ENCODE measurements around the gene SORT1. TPM values are rescaled to one million over a fixed set of nuclear protein-coding genes. Genes with fewer than 3 reads are reported as not detected.

SORT1 gene
- total RNA-seq, 6 experiments from 2014 or later: 51.6 to 78.4 (median 58.5) TPM

DNA sequence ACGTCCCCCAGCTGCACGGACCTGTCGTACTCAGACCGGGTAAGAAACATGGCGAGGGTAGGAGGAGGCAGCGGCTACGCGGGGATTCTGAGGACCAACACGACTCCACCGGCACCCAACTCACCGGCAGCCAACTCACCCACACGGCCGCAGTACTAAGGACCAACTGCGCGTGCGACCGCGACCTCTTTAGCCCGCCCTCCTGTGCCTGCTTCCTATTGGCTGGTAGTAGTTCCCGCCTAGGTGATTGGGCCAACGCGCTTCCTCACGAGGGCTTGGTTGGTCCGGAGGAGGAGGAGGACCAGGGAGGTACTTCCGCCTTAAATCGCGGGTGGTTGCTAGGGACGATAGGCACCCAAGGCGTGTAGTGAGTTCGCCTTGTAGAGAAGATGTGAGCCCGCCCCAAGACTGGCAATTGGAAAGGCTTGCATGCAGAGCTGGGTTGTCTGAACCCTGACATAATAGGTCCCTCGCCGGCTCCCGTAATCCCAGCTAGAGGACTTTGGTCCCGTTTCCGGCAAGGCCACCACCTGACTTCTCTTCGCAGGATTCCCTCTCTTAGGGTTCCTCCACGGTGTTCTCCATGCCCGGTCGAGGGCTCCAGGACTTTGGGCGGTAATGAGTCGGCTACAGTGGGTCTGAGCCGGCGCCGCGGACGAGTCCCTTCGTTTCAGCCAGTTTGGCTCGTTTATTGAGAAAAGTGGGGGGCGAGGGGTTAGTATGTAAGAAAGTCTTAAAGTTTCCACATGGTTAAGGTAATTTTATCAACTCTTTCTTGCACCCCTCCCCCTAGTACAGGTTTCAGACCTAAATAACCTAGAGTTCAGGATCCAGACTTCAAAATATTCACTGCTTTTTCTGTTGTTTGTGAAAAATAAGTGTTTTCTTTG, 28.8 kb upstream of the SORT1 start, which contains the start of gene PSMA5:
Gene PSMA5, minus strand, starts transcription at position 168 of the 890 bp plus-strand sequence. Its CDS starts 118 bp downstream, at position 50.
- Mint-ChIP-seq H3K9me3 (no peaks in the 10 kb centered on the region), H3K4me3 (peak within 1 kb of the TSS; percentile 96), H3K36me3 (ENCODE audit: low read depth) (peaks cover 23% of the 10 kb centered on the region), H3K27me3 (ENCODE audit: insufficient read depth) (no peaks in the 10 kb centered on the region; the same call in 1 of the 2 replicates), H3K4me1 (ENCODE audit: low read depth) (peaks cover 65% of the 10 kb centered on the region), H3K27ac (peak within 1 kb of the TSS; percentile 98)
- TF ChIP-seq CTCF (IDR thresholded peaks at IDR 0.05): no peak
- DNase-seq: peak; percentile 100

DNA sequence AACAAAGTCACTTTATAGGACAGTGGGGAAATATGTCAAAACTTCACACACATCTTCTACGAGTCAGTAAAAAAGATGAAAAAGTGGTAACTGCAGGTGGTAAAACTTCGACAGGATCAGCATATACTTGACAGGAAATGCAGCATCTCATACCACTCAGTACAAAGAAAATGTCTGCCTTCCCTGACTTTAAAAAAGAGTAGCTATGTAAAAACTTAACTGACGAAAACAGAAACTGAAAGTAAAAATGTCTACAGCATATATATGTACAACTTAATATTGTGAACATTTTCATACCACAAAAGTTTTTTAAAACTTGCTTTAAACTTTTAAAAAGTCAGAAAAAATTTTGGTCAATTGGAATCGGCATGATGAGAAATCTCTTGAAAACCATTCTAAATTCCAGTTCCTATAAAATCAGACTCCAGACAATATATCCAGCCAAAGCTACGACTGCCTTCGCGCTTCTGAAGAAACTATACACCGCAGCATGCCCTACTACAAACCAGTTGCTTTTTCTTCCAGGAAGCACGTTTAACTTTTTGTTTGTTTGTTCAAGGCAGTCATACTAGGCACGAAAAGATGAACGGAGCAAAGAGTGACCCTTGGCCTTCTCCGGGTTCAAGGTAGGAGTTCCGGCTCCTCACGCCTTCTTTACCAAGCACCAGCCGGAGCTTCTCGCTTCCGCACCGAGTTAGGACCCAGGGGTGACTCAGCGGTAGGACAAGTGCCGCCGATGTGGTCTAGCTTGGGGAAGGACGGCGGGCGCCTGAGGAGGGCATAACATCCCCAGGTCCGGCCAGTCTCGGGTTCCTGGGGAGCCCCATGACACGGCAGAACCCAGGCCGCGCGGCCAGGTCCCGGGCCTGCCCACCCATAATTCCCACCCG, 27.9 kb upstream of the SORT1 start:
- Mint-ChIP-seq H3K4me1 (ENCODE audit: low read depth) (peaks cover 57% of the 10 kb centered on the region), H3K36me3 (ENCODE audit: low read depth) (peaks cover 23% of the 10 kb centered on the region), H3K4me3 (peak overlapping the region; percentile 96), H3K27ac (peak overlapping the region; percentile 98), H3K9me3 (no peaks in the 10 kb centered on the region), H3K27me3 (ENCODE audit: insufficient read depth) (no peaks in the 10 kb centered on the region; the same call in 1 of the 2 replicates)
- TF ChIP-seq CTCF (IDR thresholded peaks at IDR 0.05): no peak
- peak; percentile 41 for DNase-seq

DNA sequence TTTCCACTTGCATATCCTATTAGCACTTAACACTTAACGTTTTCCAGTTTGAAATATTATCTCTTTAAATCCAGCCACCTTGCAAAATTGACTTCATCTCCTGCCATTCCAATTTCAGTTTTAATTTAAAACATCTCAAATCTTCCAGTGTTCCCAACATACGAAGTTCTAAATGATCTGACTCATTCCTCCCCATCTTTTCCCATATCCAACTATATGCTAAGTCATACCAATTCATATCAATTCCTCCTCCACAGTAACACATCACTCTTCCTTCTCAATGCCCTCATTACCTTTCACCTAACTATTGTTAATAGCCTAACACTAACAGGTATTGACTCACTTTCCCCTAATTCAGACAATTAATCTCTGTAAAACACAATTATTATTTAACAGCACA, 25.8 kb upstream of the SORT1 start:
- no peak for DNase-seq
- H3K27me3 Mint-ChIP-seq (ENCODE audit: insufficient read depth): no peaks in the 10 kb centered on the region; the same call in 1 of the 2 replicates
- TF ChIP-seq CTCF (IDR thresholded peaks at IDR 0.05): no peak
- H3K36me3 Mint-ChIP-seq (ENCODE audit: low read depth): peaks cover 28% of the 10 kb centered on the region
- H3K27ac Mint-ChIP-seq: peak overlapping the region; percentile 37
- H3K4me3 Mint-ChIP-seq: peak overlapping the region; percentile 96
- H3K9me3 Mint-ChIP-seq: no peaks in the 10 kb centered on the region
- peaks cover 35% of the 10 kb centered on the region for H3K4me1 Mint-ChIP-seq (ENCODE audit: low read depth)

DNA sequence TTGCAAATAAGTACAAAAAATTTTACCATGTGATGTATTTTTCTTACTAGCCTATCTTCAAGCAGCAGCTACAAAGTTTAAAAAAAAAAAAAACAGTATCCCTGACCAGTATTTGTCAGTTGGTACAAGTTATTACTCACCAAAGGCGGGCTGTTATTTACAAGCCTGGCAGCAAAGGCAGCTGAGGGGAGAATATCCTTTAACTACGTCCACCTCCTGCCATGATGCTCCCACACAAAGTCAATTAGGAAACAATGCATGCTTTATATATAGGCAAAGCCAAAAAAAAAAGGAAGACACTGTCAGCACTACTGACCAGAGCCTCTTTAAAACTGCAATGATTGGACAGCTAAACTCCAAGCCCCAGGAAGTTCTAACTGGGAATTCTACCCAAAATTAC, 14.8 kb upstream of the SORT1 start:
- no peaks in the 10 kb centered on the region for H3K27me3 Mint-ChIP-seq (ENCODE audit: insufficient read depth)
- no peak overlapping the region for H3K4me3 Mint-ChIP-seq
- peak overlapping the region; percentile 45; the same call in 1 of the 2 replicates for H3K27ac Mint-ChIP-seq
- H3K36me3 Mint-ChIP-seq (ENCODE audit: low read depth): peaks cover 64% of the 10 kb centered on the region
- DNase-seq: no peak
- peaks cover 60% of the 10 kb centered on the region for H3K4me1 Mint-ChIP-seq (ENCODE audit: low read depth)
- no peak for TF ChIP-seq CTCF (IDR thresholded peaks at IDR 0.05)
- no peaks in the 10 kb centered on the region for H3K9me3 Mint-ChIP-seq

DNA sequence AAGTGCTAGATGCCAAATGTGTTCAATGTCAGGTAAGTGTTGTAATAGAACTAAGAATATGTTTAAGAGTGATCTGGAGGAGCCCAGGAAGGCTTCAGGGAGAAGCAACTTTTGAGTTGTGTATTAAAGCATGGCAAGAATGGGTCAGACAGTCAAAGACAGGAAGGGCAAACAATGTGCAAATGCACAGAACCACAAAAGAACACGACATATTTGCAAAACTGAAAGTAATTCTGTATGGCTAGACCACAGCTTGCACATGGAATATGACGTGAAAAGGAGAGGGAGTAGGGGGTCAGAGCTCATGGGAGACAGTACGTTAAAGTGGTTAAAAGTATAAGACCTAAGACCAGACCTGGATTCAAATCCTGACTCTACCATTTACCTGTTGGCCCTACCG, 7.1 kb upstream of the SORT1 start:
- TF ChIP-seq CTCF (IDR thresholded peaks at IDR 0.05): no peak
- Mint-ChIP-seq H3K27me3 (ENCODE audit: insufficient read depth) (no peaks in the 10 kb centered on the region; the same call in 1 of the 2 replicates), H3K27ac (no peak overlapping the region), H3K36me3 (ENCODE audit: low read depth) (peaks cover 16% of the 10 kb centered on the region), H3K4me3 (no peak overlapping the region), H3K9me3 (no peaks in the 10 kb centered on the region), H3K4me1 (ENCODE audit: low read depth) (no peaks in the 10 kb centered on the region)
- DNase-seq: no peak

All from HFFc6 (cell line).